Loucy (cell line): ENCODE data around the gene SMAD5.

Source experiments
- H2AFZ ChIP-seq: fragments of 200-600 bp; sonication (generic); 2 replicates; pipeline ENCODE4 v1.6.0; 2016; ENCODE audit warnings: antibody characterized with exemption, mild to moderate bottlenecking, low read length, moderate library complexity
- H3F3A ChIP-seq: fragments of 200-600 bp; 2 replicates; pipeline ENCODE4 v1.6.0; 2016; ENCODE audit warnings: antibody characterized with exemption, low read depth, mild to moderate bottlenecking
- H3K27me3 ChIP-seq: fragments of 200-600 bp; sonication (generic); 2 replicates; pipeline ENCODE4 v1.6.1; 2014; ENCODE audit warnings: low read length, mild to moderate bottlenecking; ENCODE audit not compliant: insufficient read depth, poor library complexity, severe bottlenecking
- H3K36me3 ChIP-seq: fragments of 200-600 bp; sonication (generic); 2 replicates; pipeline ENCODE4 v1.6.1; 2016; ENCODE audit warnings: low read length; ENCODE audit not compliant: insufficient read depth
- H3K4me1 ChIP-seq: fragments of 200-600 bp; sonication (generic); 2 replicates; pipeline ENCODE4 v1.5.1; 2014; ENCODE audit warnings: low read length, mild to moderate bottlenecking; ENCODE audit not compliant: insufficient read depth, poor library complexity, severe bottlenecking
- H3K4me2 ChIP-seq: fragments of 200-600 bp; sonication (generic); 2 replicates; pipeline ENCODE4 v1.6.0; 2014; ENCODE audit warnings: antibody characterized with exemption, low read length, low read depth, mild to moderate bottlenecking; ENCODE audit not compliant: poor library complexity, severe bottlenecking
- H3K4me3 ChIP-seq: fragments of 200-600 bp; sonication (generic); 2 replicates; pipeline ENCODE4 v1.5.1; 2014; ENCODE audit warnings: low read length, mild to moderate bottlenecking, mixed read lengths; ENCODE audit not compliant: poor library complexity, severe bottlenecking
- H3K79me2 ChIP-seq: fragments of 200-600 bp; sonication (generic); 2 replicates; pipeline ENCODE4 v1.6.1; 2014; ENCODE audit warnings: low read length; ENCODE audit not compliant: insufficient read depth
- H3K9ac ChIP-seq: fragments of 200-600 bp; sonication (generic); 2 replicates; pipeline ENCODE4 v1.6.0; 2014; ENCODE audit warnings: mild to moderate bottlenecking, low read depth, low read length, moderate library complexity; ENCODE audit not compliant: poor library complexity, severe bottlenecking
- H3K9me2 ChIP-seq: fragments of 200-600 bp; sonication (generic); replicated peaks from 2 replicates; pipeline ENCODE4 v1.6.1; 2016; ENCODE audit warnings: low read depth, low read length, mixed read lengths
- H3K9me3 ChIP-seq: fragments of 200-600 bp; sonication (generic); 2 replicates; pipeline ENCODE4 v1.6.1; 2014; ENCODE audit warnings: mild to moderate bottlenecking, antibody characterized with exemption, low read length, low read depth; ENCODE audit not compliant: insufficient read depth
- H4K20me1 ChIP-seq: fragments of 200-600 bp; sonication (generic); 2 replicates; pipeline ENCODE4 v1.6.0; 2014; ENCODE audit warnings: antibody characterized with exemption, low read length, mild to moderate bottlenecking; ENCODE audit not compliant: insufficient read depth, poor library complexity, severe bottlenecking
- EZH2phosphoT487 ChIP-seq: fragments of 200-600 bp; IDR thresholded peaks from 2 replicates; pipeline ENCODE4 v1.6.1; 2018; ENCODE audit warnings: antibody characterized with exemption, mild to moderate bottlenecking, moderate library complexity, borderline replicate concordance
- TF ChIP-seq, protein P1 (sequence below): fragments of 200-600 bp; sonication (generic); conservative IDR thresholded peaks from 2 replicates; pipeline ENCODE4 v1.5.1; 2014; ENCODE audit warnings: mild to moderate bottlenecking, antibody characterized with exemption, low read length

The SMAD5 gene

DNA sequence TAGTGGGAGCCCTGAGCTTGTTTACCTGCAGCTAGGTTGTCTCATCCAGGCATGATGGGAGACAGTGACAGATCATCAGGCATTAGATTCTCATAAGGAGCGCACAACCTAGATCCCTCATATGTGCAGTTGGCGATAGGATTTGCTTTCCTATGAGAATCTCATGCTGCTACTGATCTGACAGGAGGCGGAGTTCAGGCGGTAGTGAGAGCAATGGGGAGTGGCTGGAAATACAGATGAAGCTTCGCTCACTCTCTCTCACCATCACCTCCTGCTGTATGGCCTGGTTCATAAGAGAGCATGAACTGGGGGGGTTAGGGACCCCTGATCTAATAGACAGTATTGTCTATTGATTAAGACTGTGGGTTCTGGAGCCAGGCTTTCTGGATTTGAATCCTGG, 24.9 kb downstream of the SMAD5 start:
- Histone ChIP-seq H3F3A (no peaks in the 10 kb centered on the region), H3K4me2 (no peak overlapping the region), H3K9me3 (no peaks in the 10 kb centered on the region), H3K9me2 (no peaks in the 10 kb centered on the region), H3K9ac (no peak overlapping the region), H3K79me2 (peaks cover 42% of the 10 kb centered on the region), H3K4me1 (no peaks in the 10 kb centered on the region), H3K4me3 (no peak overlapping the region), H2AFZ (no peak overlapping the region), H3K27me3 (no peaks in the 10 kb centered on the region), H3K36me3 (peaks cover 66% of the 10 kb centered on the region), H4K20me1 (peaks cover 22% of the 10 kb centered on the region)
- TF ChIP-seq, protein P1, sequence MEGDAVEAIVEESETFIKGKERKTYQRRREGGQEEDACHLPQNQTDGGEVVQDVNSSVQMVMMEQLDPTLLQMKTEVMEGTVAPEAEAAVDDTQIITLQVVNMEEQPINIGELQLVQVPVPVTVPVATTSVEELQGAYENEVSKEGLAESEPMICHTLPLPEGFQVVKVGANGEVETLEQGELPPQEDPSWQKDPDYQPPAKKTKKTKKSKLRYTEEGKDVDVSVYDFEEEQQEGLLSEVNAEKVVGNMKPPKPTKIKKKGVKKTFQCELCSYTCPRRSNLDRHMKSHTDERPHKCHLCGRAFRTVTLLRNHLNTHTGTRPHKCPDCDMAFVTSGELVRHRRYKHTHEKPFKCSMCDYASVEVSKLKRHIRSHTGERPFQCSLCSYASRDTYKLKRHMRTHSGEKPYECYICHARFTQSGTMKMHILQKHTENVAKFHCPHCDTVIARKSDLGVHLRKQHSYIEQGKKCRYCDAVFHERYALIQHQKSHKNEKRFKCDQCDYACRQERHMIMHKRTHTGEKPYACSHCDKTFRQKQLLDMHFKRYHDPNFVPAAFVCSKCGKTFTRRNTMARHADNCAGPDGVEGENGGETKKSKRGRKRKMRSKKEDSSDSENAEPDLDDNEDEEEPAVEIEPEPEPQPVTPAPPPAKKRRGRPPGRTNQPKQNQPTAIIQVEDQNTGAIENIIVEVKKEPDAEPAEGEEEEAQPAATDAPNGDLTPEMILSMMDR: no peak
- no peak for TF ChIP-seq EZH2phosphoT487

DNA sequence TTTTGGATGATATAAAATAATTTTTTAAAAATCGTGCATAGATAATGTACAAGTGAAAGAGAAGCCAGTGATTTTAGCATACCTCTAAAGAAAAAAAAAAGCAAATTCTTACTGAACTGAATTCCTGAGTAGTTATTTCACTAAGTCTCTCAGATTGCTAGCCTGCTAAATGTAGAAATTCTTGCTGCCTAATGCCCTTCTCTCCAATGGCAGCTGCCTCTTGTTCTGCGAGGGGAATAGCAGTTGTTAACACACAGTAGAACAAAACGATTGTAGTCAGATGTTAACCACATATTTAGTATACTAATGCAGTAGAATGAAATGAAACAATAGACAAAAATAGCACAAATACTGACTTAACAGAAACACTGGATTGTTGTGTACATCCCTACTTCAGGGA, 26.8 kb downstream of the SMAD5 start:
- H4K20me1 ChIP-seq: peaks cover 13% of the 10 kb centered on the region
- peaks cover 38% of the 10 kb centered on the region for H3K79me2 ChIP-seq
- no peak overlapping the region for H3K4me3 ChIP-seq
- no peaks in the 10 kb centered on the region for H3K27me3 ChIP-seq
- no peaks in the 10 kb centered on the region for H3K9me3 ChIP-seq
- H3K4me2 ChIP-seq: no peak overlapping the region
- TF ChIP-seq, protein P1: no peak
- no peak for TF ChIP-seq EZH2phosphoT487
- no peak overlapping the region for H3K9ac ChIP-seq
- H3K9me2 ChIP-seq: no peaks in the 10 kb centered on the region
- H3K36me3 ChIP-seq: peaks cover 65% of the 10 kb centered on the region
- H3F3A ChIP-seq: no peaks in the 10 kb centered on the region
- no peak overlapping the region for H2AFZ ChIP-seq
- H3K4me1 ChIP-seq: no peaks in the 10 kb centered on the region

DNA sequence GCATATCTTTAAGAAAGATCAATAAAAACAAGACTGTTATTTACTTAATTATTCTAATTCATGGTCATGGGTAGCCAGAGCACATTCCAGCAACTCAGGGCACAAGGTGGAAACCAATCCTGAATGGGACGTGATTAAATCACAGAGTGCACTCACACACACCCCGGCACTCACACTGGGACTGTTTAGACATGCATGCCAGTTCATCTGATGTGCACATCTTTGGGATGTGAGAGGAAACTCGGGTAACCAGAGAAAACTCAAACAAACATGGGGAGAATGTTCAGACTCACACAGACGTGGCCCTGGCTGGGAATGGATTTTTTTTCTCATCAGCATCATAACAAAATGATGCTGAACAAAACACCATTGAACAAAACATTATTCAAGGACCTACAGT, 29.4 kb downstream of the SMAD5 start:
- Histone ChIP-seq H3K4me1 (no peaks in the 10 kb centered on the region), H2AFZ (no peak overlapping the region), H3K9me2 (no peaks in the 10 kb centered on the region), H3K9me3 (no peaks in the 10 kb centered on the region), H3K79me2 (peaks cover 20% of the 10 kb centered on the region), H3K36me3 (peaks cover 56% of the 10 kb centered on the region), H3K27me3 (no peaks in the 10 kb centered on the region), H3K4me2 (no peak overlapping the region), H4K20me1 (no peaks in the 10 kb centered on the region), H3K4me3 (no peak overlapping the region), H3K9ac (no peak overlapping the region), H3F3A (no peaks in the 10 kb centered on the region)
- TF ChIP-seq EZH2phosphoT487: no peak
- TF ChIP-seq, protein P1: no peak
